Endothelial cell of umbilical vein (primary cell): ENCODE measurements around the gene POLE. TPM values are rescaled to one million over a fixed set of nuclear protein-coding genes. Genes with fewer than 3 reads are reported as not detected.

Experiments used
- BruUV-seq: library from RNA; stranded (reverse); fragments of 400-500 nt; replicated peaks from 2 replicates; lab custom pipeline; 2021; lab: Mats Ljungman, UMichigan
- CTCF ChIA-PET: fragments of 300-600, 350-600 bp; sonication (Branson Sonifier 250); formaldehyde crosslinking; loops from one replicate; lab custom pipeline; 2021; ENCODE audit warnings: antibody characterized with exemption, inconsistent platforms; lab: Charles Lee
- POLR2A ChIA-PET: fragments of 300-600, 350-600 bp; sonication (Branson Sonifier 250); formaldehyde crosslinking; loops from one replicate; lab custom pipeline; 2021; ENCODE audit warnings: antibody characterized with exemption, inconsistent platforms; lab: Charles Lee
- DNase-seq: peaks from one replicate; pipeline ENCODE4 v3.0.0-alpha.2; 2011; ENCODE audit warnings: low read depth, low spot score
- FAIRE-seq: peaks from 2 replicates; lab custom pipeline; 2011; peaks lifted over from hg19 to GRCh38; lab: Jason Lieb, UNC
- H2AFZ ChIP-seq: 2 replicates; pipeline ENCODE4 v1.6.0; 2012; ENCODE audit warnings: low read depth, low read length, control low read depth, inconsistent platforms
- H3K27ac ChIP-seq: 2 replicates; pipeline ENCODE4 v1.5.1; 2011; ENCODE audit warnings: low read depth, mild to moderate bottlenecking, control low read depth, low read length, moderate library complexity; ENCODE audit not compliant: insufficient read depth
- H3K27me3 ChIP-seq, 2 experiments: 2 replicates each; pipeline versions ENCODE4 v1.6.0 to v1.6.1; 2011; ENCODE audit warnings: low read length in 2 of 2, mixed read lengths in 1 of 2; ENCODE audit not compliant: control insufficient read depth in 2 of 2, insufficient read depth in 2 of 2
- H3K36me3 ChIP-seq, 2 experiments: 2 replicates in 1 of 2; 3 replicates in 1 of 2; pipeline ENCODE4 v1.5.1; 2011; ENCODE audit warnings: low read length in 2 of 2, mild to moderate bottlenecking in 1 of 2, moderate library complexity in 1 of 2; ENCODE audit not compliant: control insufficient read depth in 2 of 2, insufficient read depth in 2 of 2; ENCODE audit errors: extremely low read depth in 1 of 2
- H3K4me1 ChIP-seq: 3 replicates; pipeline ENCODE4 v1.5.1; 2011; ENCODE audit warnings: mild to moderate bottlenecking, low read length; ENCODE audit not compliant: control insufficient read depth, insufficient read depth; ENCODE audit errors: extremely low read depth
- H3K4me2 ChIP-seq: 2 replicates; pipeline ENCODE4 v1.6.1; 2011; ENCODE audit warnings: low read length, control low read depth, mixed read lengths; ENCODE audit not compliant: insufficient read depth
- H3K4me3 ChIP-seq, 3 experiments: fragments of 200-600 bp in 1 of 3; sonication (generic), shearing (Covaris generic) in 1 of 3; replicated peaks in 1 of 3; 2 replicates each; pipeline ENCODE4 v1.5.1; 2011 to 2016; ENCODE audit warnings: control low read depth in 3 of 3, low read length in 3 of 3, mild to moderate bottlenecking in 2 of 3, inconsistent platforms in 1 of 3, low read depth in 1 of 3, moderate library complexity in 1 of 3; ENCODE audit not compliant: insufficient read depth in 1 of 3
- H3K79me2 ChIP-seq: 2 replicates; pipeline ENCODE4 v1.6.0; 2012; ENCODE audit warnings: low read length, inconsistent platforms; ENCODE audit not compliant: control insufficient read depth, insufficient read depth
- H3K9ac ChIP-seq: replicated peaks from 2 replicates; pipeline ENCODE3; 2011; ENCODE audit warnings: low read length, control low read depth; ENCODE audit not compliant: insufficient read depth; ENCODE audit errors: extremely low read depth
- H3K9me1 ChIP-seq: replicated peaks from 3 replicates; pipeline ENCODE4 v1.6.0; 2011; ENCODE audit warnings: mild to moderate bottlenecking, low read length; ENCODE audit not compliant: control insufficient read depth, insufficient read depth; ENCODE audit errors: extremely low read depth
- H3K9me3 ChIP-seq: replicated peaks from 2 replicates; pipeline ENCODE4 v1.5.1; 2012; ENCODE audit warnings: low read length, inconsistent platforms; ENCODE audit not compliant: control insufficient read depth, insufficient read depth
- H4K20me1 ChIP-seq: replicated peaks from 2 replicates; pipeline ENCODE3; 2011; ENCODE audit warnings: mild to moderate bottlenecking, low read length; ENCODE audit not compliant: control insufficient read depth, insufficient read depth; ENCODE audit errors: extremely low read depth
- CTCF ChIP-seq, 2 donors: IDR thresholded peaks; 1 replicate in 1 of 2; 2 replicates in 1 of 2; pipeline ENCODE4 v1.5.1; 2011; ENCODE audit warnings: low read length in 2 of 2, mild to moderate bottlenecking in 2 of 2, moderate library complexity in 2 of 2, control low read depth in 1 of 2, inconsistent platforms in 1 of 2, low read depth in 1 of 2; ENCODE audit not compliant: insufficient read depth in 1 of 2; ENCODE audit errors: extremely low read depth in 1 of 2
- EZH2 ChIP-seq: IDR thresholded peaks from 2 replicates; pipeline ENCODE4 v1.6.1; 2012; ENCODE audit warnings: borderline replicate concordance, low read depth, mild to moderate bottlenecking, moderate library complexity, low read length, inconsistent platforms; ENCODE audit not compliant: severe bottlenecking
- FOS ChIP-seq: IDR thresholded peaks from 2 replicates; pipeline ENCODE4 v1.6.1; 2011; ENCODE audit warnings: mild to moderate bottlenecking, low read length, moderate library complexity, borderline replicate concordance; ENCODE audit not compliant: insufficient read depth
- GATA2 ChIP-seq: IDR thresholded peaks from 2 replicates; pipeline ENCODE4 v1.7.0; 2011; ENCODE audit warnings: low read depth, mild to moderate bottlenecking, moderate library complexity, mixed read lengths, low read length; ENCODE audit not compliant: insufficient read length, insufficient read depth
- JUN ChIP-seq: IDR thresholded peaks from 2 replicates; pipeline ENCODE4 v1.6.1; 2011; ENCODE audit warnings: borderline replicate concordance, low read depth; ENCODE audit not compliant: insufficient read length, insufficient read depth
- MAX ChIP-seq: IDR thresholded peaks from 2 replicates; pipeline ENCODE4 v1.6.1; 2011; ENCODE audit not compliant: insufficient read depth, insufficient read length
- MYC ChIP-seq: IDR thresholded peaks from one replicate; pipeline ENCODE4 v1.6.1; 2011; ENCODE audit warnings: mild to moderate bottlenecking, low read depth, low read length
- POLR2A ChIP-seq: IDR thresholded peaks from 2 replicates; pipeline ENCODE4 v1.6.1; 2012; ENCODE audit warnings: low read depth, mild to moderate bottlenecking, control low read depth, low read length
- POLR2AphosphoS5 ChIP-seq: IDR thresholded peaks from 2 replicates; pipeline ENCODE4 v1.6.1; 2012; ENCODE audit warnings: low read depth, mild to moderate bottlenecking, control low read depth, low read length, moderate library complexity; ENCODE audit not compliant: insufficient read depth
- dilution Hi-C: fragments of 300-500 bp; cut with MboI; formaldehyde crosslinking; loops from one replicate; pipeline ENCODE4 v1.15.0; 2019; ENCODE audit warnings: low sequenced_read_pairs; ENCODE audit not compliant: extremely low pct_ligation_motif_present
- intact Hi-C: fragments of 100-400 bp; cut with micrococcal nuclease; formaldehyde crosslinking; loops from one replicate; pipeline ENCODE4 v1.10.0; 2022
- polyA plus RNA-seq, 4 experiments: library from polyadenylated mRNA; depleted of rRNA in 3 of 4; stranded (reverse) in 3 of 4; unstranded in 1 of 4; fragments of >200 nt; gene quantifications; 2 replicates each; pipeline versions ENCODE4 v1.2.1 to v1.2.3, GENCODE V29; 2011 to 2012; ENCODE audit warnings: missing spikeins in 1 of 4
- total RNA-seq: library from RNA; stranded (reverse); gene quantifications from 2 replicates; pipeline ENCODE4 v1.2.3, GENCODE V29; 2021

Gene POLE
- total and polyA plus RNA-seq, 2 donors (not counting 3 experiments of a cell fraction or from before 2014, with no cell fraction given): 22.9 to 82.7 TPM

DNA sequence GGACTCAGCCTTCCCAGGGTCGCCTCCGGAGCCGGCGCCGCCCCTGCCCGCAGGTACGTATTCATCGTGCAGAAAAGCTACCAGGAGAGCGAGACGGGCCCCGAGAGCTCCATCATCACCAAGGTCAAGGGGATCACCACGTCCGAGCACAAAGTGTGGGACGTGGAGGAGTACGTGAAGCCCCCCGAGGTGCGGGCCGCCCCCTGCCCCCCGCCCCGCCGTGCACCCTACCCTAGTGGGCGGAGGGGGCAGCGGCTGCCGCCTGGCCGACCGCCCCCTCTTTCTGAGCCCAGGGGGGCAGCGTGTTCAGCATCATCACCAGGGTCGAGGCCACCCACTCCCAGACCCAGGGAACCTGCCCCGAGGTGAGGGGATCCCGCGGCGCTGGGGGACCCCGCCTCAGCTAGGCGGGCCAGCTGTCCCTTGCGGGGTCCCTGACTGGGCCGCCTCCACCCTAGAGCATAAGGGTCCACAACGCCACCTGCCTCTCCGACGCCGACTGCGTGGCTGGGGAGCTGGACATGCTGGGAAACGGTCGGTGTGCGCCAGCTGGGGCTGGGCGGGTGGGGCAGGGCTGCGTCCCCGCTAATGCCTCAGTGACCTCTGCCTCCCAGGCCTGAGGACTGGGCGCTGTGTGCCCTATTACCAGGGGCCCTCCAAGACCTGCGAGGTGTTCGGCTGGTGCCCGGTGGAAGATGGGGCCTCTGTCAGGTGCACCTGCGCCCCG, 67.6 kb downstream of the POLE start:
- no peak for FAIRE-seq
- ChIA-PET CTCF (interaction anchor here (1.6 kb wide), 1 partner anchor 204 kb away, joined by 6 read pairs; no protein-coding TSS in a partner anchor), POLR2A (no interaction called here)
- no peak overlapping the region for H3K4me3 ChIP-seq
- H2AFZ ChIP-seq: no peak overlapping the region
- no peaks in the 10 kb centered on the region for H3K9me1 ChIP-seq
- intact Hi-C loops (no loop called here), dilution Hi-C loops (no loop called here)
- H3K36me3 ChIP-seq: peaks cover 0 to 3% of the 10 kb centered on the region in 2 experiments
- peaks cover 3% of the 10 kb centered on the region for H3K9me3 ChIP-seq
- H3K79me2 ChIP-seq: no peaks in the 10 kb centered on the region
- TF ChIP-seq POLR2A (no peak), EZH2 (peak; percentile 78)
- no peak overlapping the region for H3K27ac ChIP-seq
- BruUV-seq: no TSS peak
- H3K27me3 ChIP-seq: peaks cover 28 to 36% of the 10 kb centered on the region in 2 experiments
- H3K9ac ChIP-seq: no peak overlapping the region
- H3K4me2 ChIP-seq: no peak overlapping the region
- H4K20me1 ChIP-seq: no peaks in the 10 kb centered on the region
- H3K4me1 ChIP-seq: no peaks in the 10 kb centered on the region
- no peak for DNase-seq

DNA sequence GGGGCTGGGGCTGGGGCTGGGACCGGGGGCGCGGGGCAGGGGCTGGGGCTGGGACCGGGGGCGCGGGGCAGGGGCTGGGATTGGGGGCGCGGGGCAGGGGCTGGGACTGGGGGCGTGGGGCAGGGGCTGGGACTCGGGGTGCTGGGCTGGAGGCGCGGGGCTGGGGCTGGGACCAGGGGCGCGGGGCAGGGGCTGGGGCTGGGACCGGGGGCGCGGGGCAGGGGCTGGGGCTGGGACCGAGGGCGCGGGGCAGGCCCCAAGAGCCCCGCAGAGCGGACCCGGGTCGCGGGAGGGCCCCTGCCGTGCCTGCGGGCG, 68.1 kb downstream of the POLE start:
- no peak overlapping the region for H3K27ac ChIP-seq
- peaks cover 28 to 36% of the 10 kb centered on the region in 2 experiments for H3K27me3 ChIP-seq
- no TSS peak for BruUV-seq
- intact Hi-C loops: no loop called here
- H3K9me3 ChIP-seq: peaks cover 3% of the 10 kb centered on the region
- CTCF ChIA-PET: interaction anchor here (1.6 kb wide), 1 partner anchor 204 kb away, joined by 6 read pairs; no protein-coding TSS in a partner anchor
- TF ChIP-seq GATA2 (no peak), CTCF (IDR thresholded peaks at IDR 0.05; ENCODE audit: extremely low read depth in 1 of 2, insufficient read depth in 1 of 2, low read depth in 1 of 2, low read length in 2 of 2) (no peak), POLR2A (no peak), JUN (no peak), MYC (no peak), FOS (no peak), POLR2AphosphoS5 (no peak), MAX (no peak), EZH2 (no peak)
- POLR2A ChIA-PET: no interaction called here
- H3K4me2 ChIP-seq: no peak overlapping the region
- H3K4me1 ChIP-seq: no peaks in the 10 kb centered on the region
- dilution Hi-C loops: no loop called here
- no peaks in the 10 kb centered on the region for H3K9me1 ChIP-seq
- no peak overlapping the region for H3K4me3 ChIP-seq
- H3K9ac ChIP-seq: no peak overlapping the region
- FAIRE-seq: no peak
- H3K36me3 ChIP-seq: no peaks in the 10 kb centered on the region
- H4K20me1 ChIP-seq: no peaks in the 10 kb centered on the region
- no peak overlapping the region for H2AFZ ChIP-seq
- no peaks in the 10 kb centered on the region for H3K79me2 ChIP-seq
- DNase-seq: no peak
